GM10266 (cell line): ENCODE results near the gene NEK4.
"Not testable (repeated sequence)": the region's sequence is repeated elsewhere in the genome, so short reads cannot be mapped to it uniquely, and the experiment has no call there.

Experiments used
- DNase-seq: peaks from one replicate; pipeline ENCODE4 v3.0.0; 2012; ENCODE audit errors: extremely low spot score
- TF ChIP-seq, protein P1 (sequence below): IDR thresholded peaks from 2 replicates; pipeline ENCODE4 v1.5.1; 2012; ENCODE audit warnings: mild to moderate bottlenecking, low read depth; ENCODE audit not compliant: control insufficient read depth, insufficient read depth; ENCODE audit errors: missing control alignments

NEK4 gene

DNA sequence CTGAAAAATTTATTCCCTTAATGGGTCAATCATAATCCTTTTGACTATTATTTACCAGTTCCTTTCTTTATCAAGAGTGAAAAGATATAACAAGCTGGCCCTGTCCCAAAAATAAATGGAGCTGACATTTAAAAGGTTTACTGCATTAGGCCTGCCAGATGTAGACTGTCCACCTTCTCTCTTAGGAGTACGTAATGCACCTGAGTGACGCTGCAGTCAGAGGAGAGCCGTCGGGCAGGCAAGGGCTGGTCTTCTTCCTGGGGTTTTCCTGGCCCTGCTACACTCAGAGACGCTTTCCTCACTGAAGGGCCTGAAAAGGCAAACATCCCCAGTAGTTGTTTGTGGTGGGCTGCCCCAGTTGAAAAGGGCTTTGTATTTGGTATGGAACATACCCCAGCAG lies 27.6 kb downstream of the NEK4 start:
- DNase-seq = no peak

DNA sequence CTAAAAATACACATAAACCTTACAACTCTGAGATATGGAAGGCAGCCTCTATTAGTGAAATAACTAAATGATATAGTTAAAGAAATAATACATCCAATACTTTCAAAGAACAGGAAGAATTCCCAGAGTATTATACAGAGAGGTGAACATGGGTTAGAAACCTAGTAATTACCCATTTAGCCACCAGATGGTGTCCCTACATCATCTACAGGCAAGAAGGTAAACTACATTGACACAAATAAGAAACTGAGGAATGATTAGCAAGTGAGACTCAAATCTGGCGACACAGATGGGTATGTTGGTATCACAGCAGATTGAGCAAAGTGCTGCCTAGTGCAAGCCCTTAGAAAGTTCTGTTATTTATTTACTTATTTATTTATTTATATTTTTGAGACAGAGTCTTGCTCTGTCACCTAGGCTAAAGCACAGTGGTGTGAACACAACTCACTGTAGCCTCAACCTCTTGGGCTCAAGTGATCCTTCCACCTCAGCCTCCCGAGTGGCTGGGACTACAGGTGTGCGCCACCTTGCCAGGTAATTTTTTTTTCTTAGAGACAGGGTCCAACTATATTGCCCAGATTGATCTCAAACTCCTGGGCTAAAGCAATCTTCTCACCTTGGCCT lies 28.2 kb downstream of the NEK4 start:
- peak; percentile 42 for DNase-seq

More for the DNA sequence above, 27.6 kb downstream of the NEK4 start:
- TF ChIP-seq, protein P1, sequence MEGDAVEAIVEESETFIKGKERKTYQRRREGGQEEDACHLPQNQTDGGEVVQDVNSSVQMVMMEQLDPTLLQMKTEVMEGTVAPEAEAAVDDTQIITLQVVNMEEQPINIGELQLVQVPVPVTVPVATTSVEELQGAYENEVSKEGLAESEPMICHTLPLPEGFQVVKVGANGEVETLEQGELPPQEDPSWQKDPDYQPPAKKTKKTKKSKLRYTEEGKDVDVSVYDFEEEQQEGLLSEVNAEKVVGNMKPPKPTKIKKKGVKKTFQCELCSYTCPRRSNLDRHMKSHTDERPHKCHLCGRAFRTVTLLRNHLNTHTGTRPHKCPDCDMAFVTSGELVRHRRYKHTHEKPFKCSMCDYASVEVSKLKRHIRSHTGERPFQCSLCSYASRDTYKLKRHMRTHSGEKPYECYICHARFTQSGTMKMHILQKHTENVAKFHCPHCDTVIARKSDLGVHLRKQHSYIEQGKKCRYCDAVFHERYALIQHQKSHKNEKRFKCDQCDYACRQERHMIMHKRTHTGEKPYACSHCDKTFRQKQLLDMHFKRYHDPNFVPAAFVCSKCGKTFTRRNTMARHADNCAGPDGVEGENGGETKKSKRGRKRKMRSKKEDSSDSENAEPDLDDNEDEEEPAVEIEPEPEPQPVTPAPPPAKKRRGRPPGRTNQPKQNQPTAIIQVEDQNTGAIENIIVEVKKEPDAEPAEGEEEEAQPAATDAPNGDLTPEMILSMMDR = no peak

DNA sequence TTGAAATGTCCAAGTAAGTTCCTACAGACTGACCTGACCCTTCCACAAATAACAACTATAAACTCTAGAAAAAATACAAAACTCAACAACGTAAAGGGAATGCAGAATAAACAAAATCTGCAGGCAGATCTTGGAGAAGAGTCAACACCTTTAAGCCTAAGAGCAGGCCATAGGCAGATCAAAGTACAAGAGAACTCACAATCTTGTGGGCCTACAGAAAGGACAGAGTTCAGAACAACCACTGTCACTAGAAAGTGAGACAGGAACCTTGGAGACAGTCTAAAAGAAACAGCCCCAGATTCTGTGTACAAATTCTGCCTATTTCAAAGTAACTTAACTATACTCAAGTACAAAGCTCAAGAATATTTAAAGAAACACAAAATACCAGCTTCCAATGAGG lies 31.0 kb downstream of the NEK4 start:
- no peak for DNase-seq
- TF ChIP-seq, protein P1 = no peak

More for the DNA sequence above, 28.2 kb downstream of the NEK4 start:
- TF ChIP-seq, protein P1 = peak; percentile 63

DNA sequence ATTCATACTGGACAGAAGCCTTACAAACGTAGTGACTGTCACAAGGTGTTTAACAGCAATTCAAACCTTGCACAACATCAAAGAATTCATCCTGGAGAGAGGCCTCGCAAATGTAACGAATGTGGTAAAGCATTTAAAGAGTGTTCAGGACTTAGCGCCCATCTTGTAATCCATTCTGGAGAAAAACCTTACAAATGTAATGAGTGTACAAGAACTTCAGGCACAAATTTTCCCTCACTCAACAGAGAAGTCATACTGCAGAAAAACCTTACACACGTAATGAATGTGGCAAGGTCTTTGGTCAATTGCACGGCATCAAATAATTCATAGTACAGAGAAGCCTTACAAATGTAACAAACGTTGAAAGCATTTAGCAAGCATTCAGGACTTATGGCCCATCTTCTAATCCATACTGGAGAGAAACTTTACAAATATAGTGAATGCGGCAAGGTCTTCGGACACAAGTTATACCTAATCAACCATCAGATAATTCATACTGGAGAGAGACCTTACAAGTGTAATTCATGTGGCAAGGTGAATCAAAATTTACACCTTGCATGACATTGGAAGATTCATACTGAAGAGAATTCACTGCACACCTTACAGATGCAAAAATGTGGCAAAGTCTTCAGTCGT lies 37.4 kb downstream of the NEK4 start:
- TF ChIP-seq, protein P1 = no peak
- no peak for DNase-seq

DNA sequence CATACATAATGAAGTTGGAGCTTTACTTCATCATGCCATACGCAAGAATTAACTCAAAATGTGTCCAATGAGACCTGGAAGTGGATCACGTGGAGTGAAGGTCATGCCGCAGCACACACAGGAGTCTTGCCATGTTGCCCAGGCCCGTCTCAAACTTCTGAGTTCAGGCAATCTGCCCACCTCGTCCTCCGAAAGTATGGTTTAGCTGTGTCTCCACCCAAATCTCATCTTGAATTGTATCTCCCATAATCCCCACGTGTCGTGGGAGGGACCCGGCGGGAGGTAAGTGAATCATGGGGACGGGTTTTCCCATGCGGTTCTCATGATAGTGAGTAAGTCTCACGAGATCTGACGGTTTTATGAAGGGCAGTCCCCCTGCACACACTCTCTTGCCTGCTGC lies 39.1 kb downstream of the NEK4 start:
- TF ChIP-seq, protein P1 = no peak
- DNase-seq = no peak

DNA sequence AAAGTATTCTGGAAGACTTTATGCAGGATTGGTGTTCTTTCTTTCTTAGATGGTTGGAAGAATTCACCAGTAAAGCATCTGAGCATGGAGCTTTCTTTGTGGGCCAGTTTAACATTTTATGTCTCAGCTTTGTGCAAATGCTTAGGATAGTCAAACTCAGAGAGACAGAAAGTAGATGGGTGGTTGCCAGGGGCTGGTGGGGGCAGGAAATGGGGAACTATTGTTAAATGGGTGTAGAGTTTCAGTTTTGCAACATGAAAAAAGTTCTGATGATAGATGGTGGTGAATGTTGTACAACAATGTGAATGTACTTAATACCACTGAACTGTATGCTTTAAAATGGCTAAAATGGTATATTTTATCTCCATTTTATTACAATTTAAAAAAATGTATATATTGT lies 40.1 kb downstream of the NEK4 start:
- no peak for DNase-seq
- TF ChIP-seq, protein P1 = no peak

DNA sequence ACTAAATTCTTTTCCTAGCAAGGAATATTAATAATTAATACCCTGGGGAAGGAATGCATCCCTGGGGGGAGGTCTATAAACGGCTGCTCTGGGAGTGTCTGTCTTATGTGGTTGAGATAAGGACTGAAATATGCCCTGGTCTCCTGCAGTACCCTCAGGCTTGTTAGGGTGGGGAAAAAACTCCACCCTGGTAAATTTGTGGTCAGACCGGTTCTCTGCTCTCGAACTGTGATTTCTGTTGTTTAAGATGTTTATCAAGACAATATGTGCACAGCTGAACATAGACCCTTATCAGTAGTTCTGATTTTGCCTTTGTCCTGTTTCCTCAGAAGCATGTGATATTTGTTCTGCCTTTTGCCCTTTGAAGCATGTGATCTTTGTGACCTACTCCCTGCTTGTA lies 42.0 kb downstream of the NEK4 start:
- not testable (repeated sequence) for DNase-seq
